Sigmoid colon (tissue), 7 donors: Measurements from ENCODE around the gene FANK1. TPM values are rescaled to one million over a fixed set of nuclear protein-coding genes. Genes with fewer than 3 reads are reported as not detected.

Experiments used
- DNase-seq: peaks from one replicate; pipeline ENCODE4 v3.0.0-alpha.2; 2019
- H3K27ac ChIP-seq, 4 donors: fragments of 200-600 bp; sonication (generic); one replicate each; pipeline ENCODE4 v1.5.1; 2016 to 2019; ENCODE audit warnings: mild to moderate bottlenecking in 1 of 4
- H3K27me3 ChIP-seq, 3 donors: fragments of 200-600 bp; sonication (generic); one replicate each; pipeline ENCODE4 v1.5.1; 2019; ENCODE audit warnings: mild to moderate bottlenecking in 1 of 3
- H3K36me3 ChIP-seq, 4 donors: fragments of 200-600 bp; sonication (generic); one replicate each; pipeline ENCODE4 v1.5.1; 2016 to 2019
- H3K4me1 ChIP-seq, 4 donors: fragments of 200-600 bp; sonication (generic); one replicate each; pipeline ENCODE4 v1.5.1; 2017 to 2019
- H3K4me3 ChIP-seq, 4 donors: fragments of 200-600 bp; sonication (generic); one replicate each; pipeline ENCODE4 v1.5.1; 2017 to 2019; ENCODE audit warnings: mild to moderate bottlenecking in 2 of 4, moderate library complexity in 1 of 4
- H3K9me3 ChIP-seq, 4 donors: fragments of 200-600 bp in 3 of 4; sonication (generic) in 3 of 4; one replicate each; pipeline versions ENCODE4 v1.5.1 to v1.6.1; 2013 to 2019
- CTCF ChIP-seq, 4 experiments: fragments of 450-650 bp in 3 of 4; fragments of 200-600 bp in 1 of 4; IDR thresholded peaks; one replicate each; pipeline ENCODE4 v1.5.1; 2016 to 2019; ENCODE audit warnings: antibody characterized with exemption in 4 of 4, mild to moderate bottlenecking in 3 of 4, moderate library complexity in 2 of 4
- EP300 ChIP-seq, 4 donors: sonication (generic); formaldehyde crosslinking; IDR thresholded peaks; one replicate each; pipeline ENCODE4 v1.6.1; 2017; ENCODE audit warnings: antibody characterized with exemption in 4 of 4
- POLR2A ChIP-seq, 2 donors: fragments of 450-650 bp; IDR thresholded peaks; one replicate each; pipeline ENCODE4 v1.6.1; 2016; ENCODE audit warnings: antibody characterized with exemption in 2 of 2, mild to moderate bottlenecking in 2 of 2, moderate library complexity in 2 of 2
- POLR2AphosphoS5 ChIP-seq, 4 donors: sonication (generic); formaldehyde crosslinking; IDR thresholded peaks; one replicate each; pipeline ENCODE4 v1.6.1; 2017; ENCODE audit warnings: antibody characterized with exemption in 4 of 4
- WGBS, 2 donors: extraction: QIAGEN DNeasy Blood & Tissue Kit; methylation state at CpG; one replicate each; pipeline ENCODE4 v1.1.7; 2013; 5-methylcytosine and 5-hydroxymethylcytosine counted together
- intact Hi-C: fragments of 100-400 bp; cut with DNase I; formaldehyde crosslinking; loops from one replicate; pipeline ENCODE4 v1.15.1; 2023
- polyA plus RNA-seq, 3 donors: library from polyadenylated mRNA; stranded (reverse); fragments of 200-250 nt; gene quantifications; one replicate each; pipeline ENCODE4 v1.2.3, GENCODE V29; 2013
- total RNA-seq, 4 donors: library from RNA; depleted of rRNA; stranded (reverse); fragments of >200 nt; gene quantifications; one replicate each; pipeline ENCODE4 v1.1.0, GENCODE V29; 2016
- donor health status: healthy with polysubstance abuse.
- donor health status: Bipolar disorder and iron deficiency.
- donor health status: healthy.

FANK1 gene
- total and polyA plus RNA-seq, 7 donors: 0.71 to 12.6 (median 3.5) TPM; not detected in 1

GRCh38 chr10:126016156-126016805, 119.9 kb downstream of the FANK1 start:
- Histone ChIP-seq H3K27ac (no peak overlapping the region), H3K4me3 (no peak overlapping the region), H3K36me3 (no peaks in the 10 kb centered on the region), H3K27me3 (no peaks in the 10 kb centered on the region), H3K9me3 (no peaks in the 10 kb centered on the region), H3K4me1 (no peaks in the 10 kb centered on the region)
- TF ChIP-seq POLR2AphosphoS5 (IDR thresholded peaks at IDR 0.05): no peak
- no peak for TF ChIP-seq CTCF (IDR thresholded peaks at IDR 0.05)
- TF ChIP-seq EP300 (IDR thresholded peaks at IDR 0.05): no peak
- TF ChIP-seq POLR2A (IDR thresholded peaks at IDR 0.05): no peak
- DNase-seq: no peak
- WGBS, 2 donors: 93 to 94% methylated on average over 4 of the region's 4 CpGs
- intact Hi-C loops: no loop called here

GRCh38 chr10:126016882-126017281, 120.5 kb downstream of the FANK1 start:
- intact Hi-C loops: no loop called here
- Histone ChIP-seq H3K27me3 (no peaks in the 10 kb centered on the region), H3K36me3 (no peaks in the 10 kb centered on the region), H3K4me1 (no peaks in the 10 kb centered on the region), H3K4me3 (no peak overlapping the region), H3K27ac (no peak overlapping the region), H3K9me3 (no peaks in the 10 kb centered on the region)
- no peak for DNase-seq
- TF ChIP-seq POLR2AphosphoS5 (IDR thresholded peaks at IDR 0.05) (no peak), CTCF (IDR thresholded peaks at IDR 0.05) (no peak), POLR2A (IDR thresholded peaks at IDR 0.05) (no peak), EP300 (IDR thresholded peaks at IDR 0.05) (no peak)
- 94 to 96% methylated on average over 3 of the region's 3 CpGs for WGBS, 2 donors

- no peak for TF ChIP-seq CTCF (IDR thresholded peaks at IDR 0.05)
- H3K27ac ChIP-seq: no peak overlapping the region
- H3K4me1 ChIP-seq: no peaks in the 10 kb centered on the region
- 85 to 94% methylated on average over 2 of the region's 2 CpGs for WGBS, 2 donors
- no peaks in the 10 kb centered on the region for H3K36me3 ChIP-seq
- H3K27me3 ChIP-seq: no peaks in the 10 kb centered on the region
- no peak overlapping the region for H3K4me3 ChIP-seq
- peaks cover 0 to under 1% (median 0%) of the 10 kb centered on the region in 4 donors for H3K9me3 ChIP-seq
- intact Hi-C loops: no loop called here
- DNase-seq: no peak
These were observed 121.7 kb downstream of the FANK1 start for GRCh38 chr10:126017961-126018560.

- no peaks in the 10 kb centered on the region for H3K4me1 ChIP-seq
- DNase-seq: no peak
- H3K9me3 ChIP-seq: peaks cover 0 to 3% (median 0%) of the 10 kb centered on the region in 4 donors
- H3K36me3 ChIP-seq: no peaks in the 10 kb centered on the region
- H3K27ac ChIP-seq: no peak overlapping the region
- 59 to 78% methylated on average over 5 of the region's 5 CpGs for WGBS, 2 donors
- H3K27me3 ChIP-seq: no peaks in the 10 kb centered on the region
- TF ChIP-seq EP300 (IDR thresholded peaks at IDR 0.05) (no peak), POLR2AphosphoS5 (IDR thresholded peaks at IDR 0.05) (no peak), CTCF (IDR thresholded peaks at IDR 0.05) (no peak), POLR2A (IDR thresholded peaks at IDR 0.05) (no peak)
- intact Hi-C loops: no loop called here
- no peak overlapping the region for H3K4me3 ChIP-seq
These were observed 125.6 kb downstream of the FANK1 start for GRCh38 chr10:126021833-126022500.
